Activated effector memory CD4-positive, alpha-beta T cell treated with anti-CD3 and anti-CD28 coated beads, Interleukin-2, amount 50 U/mL, for 16 hours (primary cell): ENCODE measurements around the gene CD55.
"Not testable (repeated sequence)": the region's sequence is repeated elsewhere in the genome, so short reads cannot be mapped to it uniquely, and the experiment has no call there.

Experiments used
- DNase-seq: peaks from one replicate; pipeline ENCODE4 v3.0.0-alpha.2; 2020

CD55 gene

DNA sequence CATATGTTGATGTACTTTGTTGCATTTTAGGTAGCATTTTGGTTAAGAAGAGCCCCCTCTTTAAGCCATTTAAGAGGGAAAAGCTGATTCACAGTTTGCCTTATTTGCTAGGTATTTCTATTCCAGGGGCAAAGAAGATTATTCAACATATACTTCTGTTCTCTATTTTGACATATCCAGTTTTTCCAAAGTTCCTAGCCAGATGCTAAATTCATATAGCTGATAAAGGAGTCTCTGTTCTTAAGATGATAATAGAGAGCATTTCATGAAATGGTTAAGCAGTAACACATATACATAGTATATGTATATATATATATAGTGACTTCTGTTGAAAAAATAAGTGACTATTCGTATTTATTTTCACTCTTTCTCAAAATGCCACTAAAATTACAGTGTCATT is 15.5 kb upstream of the CD55 start:
- DNase-seq: no peak

DNA sequence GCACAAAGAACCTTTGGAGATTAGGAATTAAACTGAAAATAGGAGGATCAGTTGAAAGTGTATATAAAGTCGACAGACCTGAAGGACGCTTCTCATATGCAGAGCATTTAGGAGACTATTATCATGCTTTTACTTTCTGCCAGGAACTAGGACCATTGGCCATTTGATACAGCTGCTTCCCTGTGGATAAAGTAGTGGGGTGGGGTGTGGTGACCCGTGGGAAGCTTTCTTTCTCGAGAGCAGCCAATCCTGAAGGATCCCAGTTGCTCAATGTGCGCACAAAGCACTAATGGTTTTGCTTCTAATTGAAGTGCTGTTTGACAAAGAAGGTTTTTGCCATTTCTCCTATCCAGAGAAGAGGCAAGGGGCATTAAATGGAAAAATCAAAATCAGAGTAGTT is 14.9 kb upstream of the CD55 start:
- DNase-seq: no peak

DNA sequence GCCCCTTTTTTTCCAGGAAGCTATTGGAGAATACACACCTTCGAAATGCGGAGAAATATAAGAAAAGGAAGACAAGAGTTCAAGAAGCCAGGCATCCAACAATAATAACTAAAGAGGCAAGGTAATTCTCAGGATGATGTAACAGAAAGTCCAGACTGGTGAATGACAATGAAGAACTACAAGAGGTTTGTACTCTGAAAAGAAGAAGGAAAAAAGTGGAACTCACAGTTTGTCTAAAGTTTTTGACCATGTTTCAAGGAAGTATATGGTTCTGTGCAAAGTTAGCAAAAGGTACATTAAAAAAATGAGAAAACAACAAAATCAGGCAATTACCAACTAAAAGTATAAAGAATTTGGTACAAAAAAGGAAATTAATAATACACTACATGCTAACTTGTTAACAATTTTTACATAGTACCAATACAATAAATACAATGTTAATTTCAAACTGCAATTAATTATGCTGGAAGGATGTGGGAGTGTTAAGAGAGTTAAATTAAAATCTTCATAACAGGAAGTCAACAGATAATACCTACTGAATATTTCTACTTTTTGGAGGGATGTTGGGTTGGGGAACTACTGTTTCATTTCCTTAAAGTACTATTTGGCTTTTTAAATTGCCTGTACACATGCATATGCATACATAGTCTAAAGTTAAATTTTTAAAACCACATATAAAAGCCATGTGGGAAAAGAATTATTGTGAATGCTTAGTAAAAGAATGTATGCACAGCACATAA is 12.9 kb upstream of the CD55 start:
- DNase-seq: no peak

DNA sequence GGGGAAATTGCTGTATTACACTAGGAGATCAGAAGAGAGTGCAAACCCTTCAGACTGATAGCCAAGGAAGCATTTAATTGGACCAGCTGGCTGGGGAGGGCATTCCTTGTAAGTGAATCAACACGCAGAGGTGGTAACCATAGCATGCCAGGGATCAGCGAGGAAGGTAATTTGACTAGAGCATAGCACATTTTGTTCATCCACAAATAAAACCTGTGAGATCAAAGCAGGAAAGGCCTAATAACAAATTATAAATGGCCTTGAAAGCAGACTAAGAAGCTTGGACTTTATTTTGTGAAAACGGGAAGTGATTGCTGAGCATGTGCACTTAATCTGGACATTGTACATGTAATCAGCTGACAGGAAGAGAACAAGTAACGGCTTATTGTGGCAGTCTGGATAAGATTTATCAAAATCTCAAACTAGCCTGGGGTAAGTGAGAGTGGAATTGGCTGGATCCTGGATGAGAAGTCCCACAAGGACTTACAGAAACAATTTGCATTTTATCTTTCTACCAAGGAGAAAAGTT is 11.7 kb upstream of the CD55 start:
- no peak for DNase-seq

DNA sequence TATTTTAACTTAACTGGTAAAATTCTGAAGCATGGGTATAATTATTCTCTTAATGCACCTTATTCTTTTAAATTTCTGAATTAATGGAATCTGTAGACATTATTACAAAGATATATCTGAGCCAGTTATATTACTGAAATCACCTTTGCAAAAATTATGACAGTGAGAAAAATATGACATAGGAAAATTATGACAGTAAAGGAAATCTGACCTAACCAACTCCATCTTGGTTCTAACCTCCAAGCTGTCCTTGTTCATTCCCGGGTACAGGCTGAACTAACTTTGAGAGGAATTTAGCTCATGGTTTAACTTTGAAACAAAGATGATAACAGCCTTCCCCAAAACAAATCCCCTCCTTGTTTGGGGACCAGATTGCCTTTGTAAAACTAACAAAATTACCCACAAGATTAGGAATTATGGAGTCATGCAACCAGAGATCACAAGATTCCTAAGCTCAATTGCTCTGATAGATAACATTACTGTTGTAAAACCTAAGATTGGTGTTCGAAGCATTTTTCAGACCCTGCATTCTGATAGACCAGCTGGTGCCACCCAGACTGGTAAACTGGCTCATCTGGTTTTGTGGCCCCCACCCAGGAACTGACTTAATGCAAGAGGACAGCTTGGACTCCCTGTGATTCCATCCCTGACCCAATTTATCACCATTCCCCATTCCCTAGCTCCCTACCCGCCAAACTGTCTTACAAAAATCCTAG is 9.4 kb upstream of the CD55 start:
- DNase-seq: no peak

DNA sequence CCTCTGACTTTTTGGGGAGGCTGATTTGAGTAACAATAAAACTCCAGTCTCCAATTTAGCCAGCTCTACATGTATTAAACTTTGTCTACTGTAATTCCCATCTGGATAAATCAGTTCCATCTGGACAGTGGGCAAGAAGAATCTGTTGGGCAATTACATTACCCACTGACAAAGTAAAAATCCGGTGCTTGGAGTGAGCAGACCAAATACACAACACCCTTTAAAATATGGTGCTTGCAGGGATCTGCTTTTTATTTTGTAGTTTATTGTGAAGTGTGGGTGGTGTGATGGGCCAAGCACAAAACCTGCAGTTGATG is 8.9 kb upstream of the CD55 start:
- no peak for DNase-seq

DNA sequence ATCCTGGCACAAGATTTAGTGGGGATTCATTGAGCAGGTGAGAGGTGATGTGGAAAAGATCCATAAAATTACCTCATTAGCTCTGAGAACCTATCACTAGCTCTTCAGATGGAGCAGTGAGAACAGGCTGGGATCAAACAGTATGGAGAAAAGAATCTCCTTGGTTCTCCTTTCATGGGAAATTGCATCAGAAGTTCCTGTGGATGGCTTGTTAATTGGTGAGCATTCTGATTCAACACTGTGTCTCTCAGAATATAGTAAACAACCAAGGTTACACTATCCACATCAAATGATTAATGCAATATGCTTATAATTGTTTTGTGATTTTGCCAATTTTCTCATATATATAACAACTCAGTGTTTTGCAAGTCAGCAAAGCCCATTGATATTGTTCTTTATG is 8.3 kb upstream of the CD55 start:
- DNase-seq: no peak

DNA sequence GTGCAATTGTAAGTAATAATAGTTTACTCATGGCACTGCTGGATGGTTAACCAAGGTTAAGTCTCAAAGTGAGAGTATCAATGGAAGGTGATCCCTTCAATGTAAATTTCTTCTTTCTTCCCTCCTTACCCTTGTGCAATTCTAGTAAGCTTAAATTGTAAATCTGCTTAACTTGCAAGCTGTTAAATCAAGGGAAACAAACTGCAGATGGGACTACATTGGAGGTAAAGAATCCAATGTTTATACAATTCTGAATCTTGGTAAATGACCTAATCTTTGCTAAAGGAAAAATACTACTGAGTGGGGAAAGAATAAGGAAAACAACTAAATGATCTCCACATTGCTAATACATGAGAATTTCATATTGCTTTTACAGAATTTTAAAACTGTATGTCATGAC is 6.7 kb upstream of the CD55 start:
- no peak for DNase-seq

DNA sequence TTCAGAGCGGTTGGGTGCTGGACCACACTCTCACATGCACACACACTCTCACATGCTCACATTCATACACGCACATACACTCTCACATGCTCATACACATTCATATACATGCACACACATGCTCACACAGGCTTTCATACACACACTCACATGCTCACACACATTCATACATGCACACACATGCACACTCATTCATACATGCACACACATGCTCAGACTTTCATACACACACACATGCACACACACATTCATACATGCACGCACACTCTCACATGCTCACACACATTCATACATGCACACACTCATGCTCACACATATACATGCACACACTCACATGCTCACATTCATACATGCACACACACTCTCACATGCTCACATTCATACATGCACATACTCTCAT is 6.0 kb upstream of the CD55 start:
- no peak for DNase-seq

DNA sequence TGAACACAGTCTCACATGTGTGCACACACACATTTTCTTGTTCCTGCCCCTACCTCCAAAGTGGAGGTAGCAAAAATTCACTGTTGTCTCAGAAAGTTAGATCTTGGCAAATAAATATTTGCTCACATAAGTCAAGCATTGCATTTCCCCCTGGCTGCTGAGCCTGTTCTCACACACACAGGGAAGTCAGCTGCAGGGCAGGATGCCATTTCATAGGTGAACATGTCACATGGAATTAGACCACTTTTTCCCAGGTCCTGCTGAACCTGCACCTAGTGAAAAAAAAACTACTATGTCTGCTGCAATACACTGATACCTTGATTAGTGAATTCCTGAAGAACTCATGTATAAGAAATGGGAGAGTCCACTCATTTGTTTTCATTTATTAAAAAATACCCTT is 5.3 kb upstream of the CD55 start:
- no peak for DNase-seq

DNA sequence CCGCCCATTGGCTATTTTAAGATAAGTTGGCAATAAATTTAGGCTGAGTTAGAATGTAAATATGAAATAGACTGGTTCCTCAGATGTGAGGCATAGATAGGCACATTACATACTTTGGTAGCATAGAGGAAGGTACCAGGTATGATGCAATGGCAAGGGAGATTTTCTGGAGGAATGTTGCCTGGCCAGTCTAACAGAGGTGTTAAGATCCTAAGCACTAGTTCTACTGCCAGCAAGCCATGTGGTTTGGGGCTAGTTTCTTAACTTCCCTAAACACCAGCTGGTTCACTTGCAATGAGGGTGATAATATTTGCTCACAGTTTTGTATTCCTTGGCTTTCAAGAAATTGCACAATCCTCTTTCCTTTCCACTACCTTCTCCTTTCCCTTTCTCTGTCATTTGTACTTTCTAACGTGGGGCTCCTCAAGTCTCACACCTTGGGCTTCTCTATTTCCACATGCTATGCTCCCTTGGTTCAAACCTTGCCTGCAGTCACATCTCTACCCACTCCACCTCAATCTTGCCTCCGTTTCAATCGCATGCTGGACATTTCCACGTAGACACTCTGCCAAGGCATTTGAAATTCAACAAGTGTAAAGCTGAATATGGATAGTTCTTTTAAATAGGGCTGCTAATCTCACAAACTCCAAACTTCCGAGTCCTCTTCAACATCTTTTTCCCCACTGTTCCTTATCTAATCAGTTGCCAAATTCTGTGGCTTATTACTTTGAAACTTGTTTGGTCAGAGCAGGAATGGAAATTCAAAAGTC is 4.7 kb upstream of the CD55 start:
- no peak for DNase-seq

DNA sequence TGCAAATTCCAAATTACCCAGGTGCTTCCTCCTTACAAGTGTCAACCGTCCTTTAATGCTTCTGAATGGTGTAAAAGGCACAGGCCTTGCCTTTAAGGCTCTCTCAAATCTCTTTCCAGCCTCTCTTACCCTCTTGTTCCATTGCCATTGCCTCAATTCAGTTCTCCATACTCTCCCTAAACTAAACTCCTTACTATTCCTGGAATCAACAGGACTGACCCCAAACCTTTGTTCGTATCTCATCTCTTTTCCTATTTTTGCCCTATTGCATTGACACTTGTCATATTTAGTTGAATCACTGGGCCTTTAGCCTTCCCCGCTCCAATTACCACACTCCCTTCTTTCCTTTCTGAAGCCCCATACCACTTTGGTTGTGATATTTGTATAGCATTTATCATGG is 3.9 kb upstream of the CD55 start:
- no peak for DNase-seq

DNA sequence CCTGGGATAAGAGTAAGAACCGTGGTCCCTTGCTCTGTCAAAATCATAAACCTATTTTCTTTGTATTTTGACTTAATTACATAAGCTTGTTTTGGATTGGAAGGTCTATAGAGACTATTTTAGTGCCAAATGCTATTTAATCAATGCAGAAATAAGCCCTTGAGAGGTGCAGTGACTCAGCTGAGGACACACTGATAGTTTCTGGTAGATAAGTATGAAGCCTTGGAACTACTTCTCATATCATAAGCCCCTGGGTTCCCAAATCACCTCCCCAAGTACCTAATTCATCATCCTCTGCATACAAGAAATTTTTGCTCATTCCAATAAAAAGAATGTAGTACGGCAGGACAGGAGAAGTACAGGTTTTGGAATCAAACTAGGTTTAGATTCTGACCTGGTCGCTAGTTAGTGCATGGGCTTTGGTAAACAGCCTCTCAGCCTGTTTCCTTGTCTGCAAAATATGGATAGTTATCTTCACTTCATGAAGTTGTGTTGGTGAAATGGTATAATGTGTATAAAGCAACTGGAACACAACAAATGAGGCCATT is 3.3 kb upstream of the CD55 start:
- DNase-seq: no peak

DNA sequence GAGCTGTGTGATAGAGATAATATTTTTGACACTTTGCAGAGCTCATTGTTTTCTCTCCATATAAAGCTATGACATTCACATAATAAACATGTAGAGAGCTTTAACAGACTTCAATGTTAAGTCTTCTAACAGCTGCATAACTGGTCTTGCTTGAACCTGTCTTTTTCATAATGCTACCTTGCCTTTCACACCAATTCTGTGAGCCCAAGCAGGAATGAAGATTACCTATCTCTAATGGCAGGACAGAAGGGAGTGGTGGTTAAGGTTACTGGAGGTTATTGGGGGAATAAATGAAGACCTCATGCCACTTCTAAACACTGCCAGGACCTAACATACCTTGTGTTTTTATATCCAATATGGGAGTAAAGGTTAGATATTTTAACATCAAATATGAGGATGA is 2.3 kb upstream of the CD55 start:
- DNase-seq: no peak

DNA sequence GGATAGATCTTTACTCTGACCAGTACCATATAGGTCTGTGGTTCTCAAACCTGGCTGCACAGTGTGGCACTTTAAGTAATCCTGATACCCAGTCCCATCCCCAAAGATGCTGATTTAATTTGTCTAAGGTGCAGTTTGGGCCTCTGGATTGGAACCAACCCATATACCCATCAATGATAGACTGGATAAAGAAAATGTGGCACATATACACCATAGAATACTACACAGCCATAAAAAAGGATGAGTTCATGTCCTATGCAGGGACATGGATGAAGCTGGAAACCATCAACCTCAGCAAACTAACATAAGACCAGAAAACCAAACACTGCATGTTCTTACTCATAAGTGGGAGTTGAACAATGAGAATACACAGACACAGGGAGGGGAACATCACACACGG is 1.4 kb upstream of the CD55 start:
- DNase-seq: not testable (repeated sequence)

DNA sequence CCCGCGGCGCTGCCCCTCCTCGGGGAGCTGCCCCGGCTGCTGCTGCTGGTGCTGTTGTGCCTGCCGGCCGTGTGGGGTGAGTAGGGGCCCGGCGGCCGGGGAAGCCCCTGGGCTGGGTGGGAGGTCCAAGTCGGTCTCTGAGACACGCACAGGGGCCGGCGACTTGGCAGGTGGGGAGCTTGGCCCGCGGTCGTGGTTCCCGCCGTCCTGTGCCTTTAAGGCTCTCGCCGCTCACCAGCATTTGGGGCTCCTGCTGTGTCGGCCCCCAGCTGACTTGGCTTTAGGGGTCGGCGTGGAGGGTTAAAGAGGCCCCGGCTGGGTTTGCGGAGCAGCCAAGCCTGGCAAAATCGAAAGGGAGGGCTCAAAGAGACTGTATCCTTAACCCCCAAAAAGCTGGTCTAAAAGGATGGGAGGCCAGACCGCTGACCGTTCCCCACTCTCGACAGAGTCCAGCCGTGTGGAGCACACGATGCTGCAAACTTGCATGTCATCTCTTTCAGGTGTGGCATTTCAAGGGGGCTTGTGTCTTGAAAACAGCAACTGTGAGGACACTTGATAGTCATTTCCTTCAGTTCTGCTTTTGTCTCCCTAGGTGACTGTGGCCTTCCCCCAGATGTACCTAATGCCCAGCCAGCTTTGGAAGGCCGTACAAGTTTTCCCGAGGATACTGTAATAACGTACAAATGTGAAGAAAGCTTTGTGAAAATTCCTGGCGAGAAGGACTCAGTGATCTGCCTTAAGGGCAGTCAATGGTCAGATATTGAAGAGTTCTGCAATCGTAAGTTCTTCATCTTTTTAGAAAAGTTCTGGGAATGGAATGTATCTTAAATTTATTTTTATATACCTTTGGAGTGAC is 540 bp downstream of the CD55 start:
- no peak for DNase-seq

DNA sequence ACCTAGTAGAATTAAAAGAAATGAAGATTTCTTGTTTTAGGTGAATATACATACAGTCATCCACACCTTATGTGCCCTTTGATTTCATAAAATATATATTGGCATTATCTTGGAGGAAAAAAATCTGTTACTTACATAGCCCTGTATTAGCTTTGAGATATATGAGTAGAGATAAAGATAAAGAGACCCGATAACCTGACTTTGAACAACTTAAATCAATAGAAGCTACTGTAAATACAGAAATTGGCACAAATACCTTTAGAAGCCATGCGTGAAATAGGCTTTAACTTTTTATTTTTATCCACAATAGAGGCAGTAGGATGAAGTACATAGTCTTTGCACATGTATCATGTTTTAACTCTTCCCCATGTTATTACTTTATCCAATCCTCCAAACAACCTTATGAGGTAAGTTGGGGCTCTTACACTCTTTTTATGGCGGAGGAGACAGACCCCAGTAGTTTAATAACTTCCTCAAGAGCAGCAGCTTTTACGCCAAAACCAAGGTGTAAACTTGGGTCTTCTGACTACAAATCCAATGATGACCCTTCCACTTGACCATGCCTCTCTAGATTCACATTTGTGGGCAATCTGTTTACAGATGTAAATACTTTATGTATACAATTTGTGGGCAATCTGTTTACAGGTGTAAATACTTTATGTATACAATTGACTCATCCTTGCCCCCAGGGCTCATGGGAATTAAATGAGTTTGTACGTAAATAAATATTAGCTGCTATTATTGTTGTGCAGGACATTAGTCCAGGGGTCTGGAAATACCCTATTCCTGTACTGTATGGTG is 2.1 kb downstream of the CD55 start:
- DNase-seq: no peak

DNA sequence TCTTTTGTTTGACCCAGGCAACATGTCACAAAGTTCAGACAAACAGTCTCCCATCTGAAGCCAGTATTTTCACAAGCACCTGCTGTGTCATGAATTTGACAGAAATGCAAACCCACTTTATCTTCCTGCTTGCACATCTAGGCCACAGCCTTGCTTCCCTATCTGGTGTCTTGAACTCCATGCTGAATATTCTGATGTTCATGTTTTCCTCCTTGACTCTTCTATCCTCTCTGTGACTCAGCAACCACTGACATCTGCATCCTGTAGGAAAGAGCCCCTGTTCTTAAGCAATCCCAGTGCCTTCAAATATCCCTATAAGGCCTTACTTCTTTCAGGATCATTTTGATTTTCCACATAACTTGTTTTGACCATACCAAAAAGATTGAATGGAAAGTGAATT is 6.5 kb downstream of the CD55 start:
- no peak for DNase-seq

DNA sequence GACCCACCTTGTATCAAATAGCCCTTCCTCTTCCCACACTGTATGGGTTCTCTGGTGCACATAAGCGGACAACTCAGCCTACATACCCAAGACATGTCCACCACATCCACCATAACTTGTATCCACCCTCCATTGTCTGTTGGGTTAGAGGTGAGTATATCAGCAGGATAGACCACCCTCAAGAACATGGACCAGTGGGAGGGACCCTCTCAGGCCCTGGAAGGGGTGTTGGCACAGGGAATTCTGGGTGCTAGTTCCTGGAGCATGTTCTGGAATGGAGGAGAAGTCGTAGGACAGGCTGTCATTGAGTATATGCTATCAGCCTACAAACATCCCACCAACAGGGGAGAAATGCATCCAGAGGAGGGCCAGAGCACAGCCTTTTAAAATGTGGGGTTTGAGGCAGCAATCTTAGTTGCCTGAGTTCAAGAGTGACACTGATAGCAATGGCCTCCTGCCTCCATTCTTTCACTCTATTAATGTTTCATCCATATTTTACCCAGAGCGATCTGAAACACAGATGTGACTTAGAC is 7.5 kb downstream of the CD55 start:
- DNase-seq: no peak

DNA sequence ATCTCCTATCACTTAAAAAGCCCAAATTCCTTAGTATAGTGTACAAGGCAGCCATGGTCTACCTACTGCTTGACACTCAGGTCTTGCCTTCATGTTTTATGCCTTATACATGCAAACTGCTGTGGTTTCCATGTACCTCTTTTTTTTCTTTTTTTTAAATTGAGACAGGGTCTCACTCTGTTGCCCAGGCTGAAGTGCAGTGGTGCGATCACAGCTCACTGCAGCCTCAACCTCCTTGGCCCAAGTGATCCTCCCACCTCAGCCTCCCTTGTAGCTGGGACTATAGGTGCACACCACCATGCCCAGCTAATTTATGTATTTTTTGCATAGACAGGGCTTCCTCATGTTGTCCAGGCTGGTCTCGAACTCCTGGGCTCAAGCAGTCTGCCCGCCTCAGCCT is 8.0 kb downstream of the CD55 start:
- no peak for DNase-seq

DNA sequence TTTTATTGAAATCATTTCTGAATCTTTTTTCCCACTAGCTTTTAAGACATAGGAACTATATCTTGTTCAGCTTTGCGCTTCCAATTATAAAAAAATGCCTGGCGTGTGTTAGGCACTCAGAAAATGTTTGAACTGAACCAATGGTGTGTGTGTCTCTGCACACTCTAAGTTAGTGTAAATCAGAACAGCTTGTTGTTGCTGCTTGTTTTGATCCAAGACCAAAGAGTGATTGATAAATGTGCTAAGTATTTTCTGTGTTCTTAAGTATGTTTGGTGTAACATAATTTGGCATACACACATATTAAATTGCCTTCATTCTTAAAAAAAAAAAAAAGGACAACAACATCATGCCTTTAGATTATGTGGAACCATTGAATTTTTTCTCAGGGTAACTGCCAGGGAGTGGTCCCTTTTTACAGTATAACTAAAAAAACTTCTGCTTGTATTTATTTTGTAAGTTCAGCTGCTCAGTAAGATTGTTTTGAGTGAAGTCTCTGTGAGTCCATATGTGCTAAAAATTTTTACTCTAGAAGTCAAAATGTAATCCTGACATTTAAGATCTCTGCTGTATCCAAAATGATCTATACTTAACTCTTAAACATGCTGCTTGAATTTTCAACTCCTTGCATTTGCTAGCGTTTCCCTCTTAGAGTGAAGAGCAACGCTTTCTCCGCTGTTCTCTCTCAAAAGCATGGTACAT is 8.7 kb downstream of the CD55 start:
- no peak for DNase-seq
